ENCODE measurements around the gene TANC1.

The TANC1 gene

GRCh38 chr2:159066541-159067156, 98.2 kb downstream of the TANC1 start:
- no peak for DNase-seq

- no peak for DNase-seq
Observed at GRCh38 chr2:159067971-159068370, 99.5 kb downstream of the TANC1 start.

- DNase-seq, result no peak
Observed at GRCh38 chr2:159069229-159069628, 100.8 kb downstream of the TANC1 start.

- no peak for DNase-seq
Observed at GRCh38 chr2:159070235-159070634, 101.8 kb downstream of the TANC1 start.

- DNase-seq, result no peak
Observed at GRCh38 chr2:159071190-159071915, 102.9 kb downstream of the TANC1 start.

- no peak for DNase-seq
Observed at GRCh38 chr2:159072795-159073194, 104.4 kb downstream of the TANC1 start.

- no peak for DNase-seq
Observed at GRCh38 chr2:159073256-159073655, 104.8 kb downstream of the TANC1 start.

- no peak for DNase-seq
Observed at GRCh38 chr2:159074605-159075004, 106.2 kb downstream of the TANC1 start.

- no peak for DNase-seq
Observed at GRCh38 chr2:159075727-159076126, 107.3 kb downstream of the TANC1 start.

- DNase-seq, result no peak
Observed at GRCh38 chr2:159076241-159076640, 107.8 kb downstream of the TANC1 start.

- DNase-seq, result no peak
Observed at GRCh38 chr2:159077869-159078268, 109.4 kb downstream of the TANC1 start.

GRCh38 chr2:159078443-159078842, 110.0 kb downstream of the TANC1 start:
- DNase-seq, result no peak

GRCh38 chr2:159080641-159081040, 112.2 kb downstream of the TANC1 start:
- no peak for DNase-seq

GRCh38 chr2:159082119-159082518, 113.7 kb downstream of the TANC1 start:
- no peak for DNase-seq

- no peak for DNase-seq
Observed at GRCh38 chr2:159084384-159085370, 116.2 kb downstream of the TANC1 start.

- DNase-seq, result no peak
Observed at GRCh38 chr2:159086342-159086741, 117.9 kb downstream of the TANC1 start.

GRCh38 chr2:159086826-159087225, 118.4 kb downstream of the TANC1 start:
- DNase-seq, result no peak

- no peak for DNase-seq
Observed at GRCh38 chr2:159088906-159089305, 120.5 kb downstream of the TANC1 start.

- DNase-seq, result no peak
Observed at GRCh38 chr2:159089543-159089942, 121.1 kb downstream of the TANC1 start.

- DNase-seq, result no peak
Observed at GRCh38 chr2:159090514-159091201, 122.2 kb downstream of the TANC1 start.

GRCh38 chr2:159091381-159091780, 122.9 kb downstream of the TANC1 start:
- DNase-seq, result peak; percentile 62

GRCh38 chr2:159091976-159092375, 123.5 kb downstream of the TANC1 start:
- DNase-seq, result no peak

- no peak for DNase-seq
Observed at GRCh38 chr2:159093497-159093896, 125.1 kb downstream of the TANC1 start.
